ENCODE data around the gene SMAD3.
A peak's percentile ranks its signal among the peaks of the same experiment; 100 is the strongest.

SMAD3 gene

DNA sequence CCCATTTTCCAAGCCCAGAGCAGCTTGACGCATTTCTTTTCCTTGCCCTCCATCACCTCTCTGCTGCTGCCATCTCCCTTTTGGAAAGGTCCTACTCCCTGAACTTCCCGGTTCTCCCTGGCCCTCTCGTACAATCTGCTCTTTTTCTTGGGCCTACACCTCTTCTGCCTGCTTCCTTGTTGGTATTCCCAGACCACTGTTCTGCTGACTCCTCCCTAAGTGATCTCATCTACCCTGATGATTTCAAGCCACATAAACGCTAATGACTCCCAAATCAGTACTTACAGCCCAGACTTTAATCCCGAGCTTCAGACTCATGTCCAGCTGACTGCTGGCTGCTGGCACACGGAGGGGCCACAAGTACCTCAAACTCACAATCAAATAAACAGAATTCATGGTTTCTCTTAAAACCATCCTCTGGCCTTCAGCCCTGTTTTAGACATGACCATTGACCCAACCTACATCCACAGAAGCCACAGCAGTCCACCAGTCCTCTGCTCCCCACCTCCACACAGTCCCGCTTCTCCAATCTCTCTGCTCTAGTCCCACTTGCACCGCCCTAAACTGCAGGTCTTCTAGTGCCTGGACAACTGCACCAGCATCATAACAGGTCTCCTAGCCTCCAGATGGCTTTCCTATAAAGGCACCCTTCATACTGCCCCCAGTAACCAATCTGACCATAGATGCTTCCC lies 131.4 kb downstream of the SMAD3 start:
- no peak for DNase-seq (ENCODE audit: low spot score)

DNA sequence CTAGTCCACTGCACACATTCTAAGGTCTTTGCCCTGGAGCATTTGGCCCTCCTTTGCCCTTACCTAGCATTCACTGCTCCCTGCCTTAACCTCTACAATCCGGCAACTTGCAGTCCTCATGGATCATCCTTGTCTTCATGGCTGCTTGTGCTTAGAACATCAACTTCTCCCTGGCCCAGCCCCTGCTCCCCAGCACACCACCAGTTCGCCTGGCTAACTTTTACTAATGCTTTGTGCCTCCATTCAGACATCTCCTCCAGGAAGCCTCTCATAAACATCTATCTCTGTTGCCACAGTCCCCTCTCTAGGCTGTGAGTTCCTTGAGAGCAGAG lies 131.9 kb downstream of the SMAD3 start:
- no peak for DNase-seq (ENCODE audit: low spot score)

DNA sequence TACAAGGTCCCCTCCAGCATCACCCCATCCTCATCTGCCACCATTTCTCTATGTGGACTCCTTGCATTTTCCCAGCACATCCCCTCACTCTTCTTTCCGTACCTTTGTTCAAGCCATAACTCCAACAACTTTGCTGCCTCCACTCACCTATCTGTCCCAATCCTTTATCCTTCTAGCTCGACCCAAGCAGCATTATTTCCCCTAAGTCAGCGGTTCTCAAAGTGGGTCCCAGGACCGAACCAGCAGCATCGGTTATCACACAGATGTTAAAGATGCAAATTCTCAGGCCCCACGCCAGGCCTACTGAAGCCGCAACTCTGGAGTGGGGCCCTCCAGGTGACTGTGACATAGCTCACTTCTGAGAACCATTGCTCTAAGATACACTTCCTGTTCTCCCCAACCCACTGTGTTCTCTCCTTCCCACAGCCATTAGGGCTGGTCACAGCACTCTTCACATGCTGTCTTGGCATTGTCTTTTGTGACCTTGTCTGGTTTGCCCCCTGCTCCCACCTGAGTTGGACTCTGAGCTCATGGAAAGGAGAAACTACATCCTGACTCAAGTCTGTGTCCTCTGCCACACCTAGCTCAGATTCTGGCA lies 132.9 kb downstream of the SMAD3 start:
- no peak for DNase-seq (ENCODE audit: low spot score)

DNA sequence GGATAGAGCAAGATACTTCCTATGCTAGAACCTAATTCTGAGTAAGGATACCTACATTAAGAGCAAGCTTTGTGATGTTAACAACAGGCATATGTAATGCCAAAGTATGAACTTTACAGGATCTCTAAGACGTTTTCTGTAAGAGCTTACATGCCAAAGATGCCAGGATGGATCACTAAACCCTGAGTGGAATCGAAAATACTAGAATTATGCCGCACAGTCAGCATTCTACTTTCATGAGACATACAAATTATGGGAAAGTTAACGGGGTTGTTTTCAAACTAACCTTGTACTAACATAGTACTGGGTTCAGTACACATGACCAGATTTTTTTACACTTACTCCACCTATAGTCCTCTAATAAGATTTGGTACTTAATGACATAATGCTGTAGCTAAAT lies 134.0 kb downstream of the SMAD3 start:
- no peak for DNase-seq (ENCODE audit: low spot score)

DNA sequence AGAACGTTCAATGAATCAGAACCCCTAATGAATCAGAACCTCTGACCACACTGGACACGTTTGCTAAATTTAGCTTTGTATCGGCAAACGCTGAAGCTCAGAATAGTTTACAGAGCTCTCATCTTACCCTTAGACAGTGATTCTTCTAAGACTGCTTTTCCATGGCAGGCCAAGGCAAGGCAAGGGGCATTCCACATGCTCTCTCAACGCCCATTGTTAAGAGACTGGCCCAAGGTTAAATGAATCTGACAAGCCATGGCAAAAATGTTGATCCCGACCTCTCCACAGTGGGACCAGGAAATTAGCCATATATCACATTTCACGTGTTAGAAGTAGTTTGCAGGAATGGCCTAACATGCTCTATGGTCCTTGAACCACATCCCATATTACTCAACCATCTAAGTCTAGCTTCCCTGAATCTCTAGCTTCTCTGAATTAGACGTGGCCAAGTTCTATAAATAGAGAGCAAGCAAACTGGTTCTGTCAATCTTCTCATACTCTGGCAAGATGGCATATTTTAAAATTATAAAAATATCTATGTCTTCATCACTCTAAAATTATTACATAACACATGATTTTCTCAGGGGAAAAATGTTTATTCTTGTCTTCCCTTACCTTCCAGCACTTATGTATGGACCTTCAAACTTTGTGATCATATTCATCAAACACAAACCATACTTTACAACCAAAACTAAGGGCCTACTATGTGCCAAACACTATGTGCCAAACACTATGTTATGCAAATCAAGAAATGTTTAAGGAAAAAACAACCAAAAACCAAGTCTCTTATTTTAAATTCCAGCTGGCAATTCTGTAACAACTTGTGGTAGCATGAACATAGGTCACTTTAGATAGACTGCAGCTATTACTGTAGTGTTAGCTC lies 134.7 kb downstream of the SMAD3 start:
- DNase-seq (ENCODE audit: low spot score) = peak; percentile 48

DNA sequence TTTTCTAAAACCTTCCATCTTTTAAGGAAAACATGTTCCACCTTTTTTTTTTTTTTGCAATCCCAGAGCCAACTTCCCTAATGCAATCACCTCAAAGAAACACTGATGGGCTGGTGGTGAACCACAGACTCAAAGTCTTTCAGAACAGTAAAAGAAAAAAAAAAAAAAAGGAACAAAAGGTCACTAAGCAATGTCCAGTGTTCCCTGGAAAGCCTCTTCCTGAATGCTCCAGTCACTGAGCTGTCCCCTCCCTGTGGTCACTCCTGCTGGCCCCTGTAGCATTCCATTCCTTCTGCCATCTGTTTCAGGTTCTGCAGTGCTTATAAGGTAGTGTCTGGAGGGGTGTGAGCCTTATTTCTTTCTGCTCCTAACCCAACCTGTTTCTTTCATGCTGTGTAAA lies 135.7 kb downstream of the SMAD3 start:
- DNase-seq (ENCODE audit: low spot score) = no peak

DNA sequence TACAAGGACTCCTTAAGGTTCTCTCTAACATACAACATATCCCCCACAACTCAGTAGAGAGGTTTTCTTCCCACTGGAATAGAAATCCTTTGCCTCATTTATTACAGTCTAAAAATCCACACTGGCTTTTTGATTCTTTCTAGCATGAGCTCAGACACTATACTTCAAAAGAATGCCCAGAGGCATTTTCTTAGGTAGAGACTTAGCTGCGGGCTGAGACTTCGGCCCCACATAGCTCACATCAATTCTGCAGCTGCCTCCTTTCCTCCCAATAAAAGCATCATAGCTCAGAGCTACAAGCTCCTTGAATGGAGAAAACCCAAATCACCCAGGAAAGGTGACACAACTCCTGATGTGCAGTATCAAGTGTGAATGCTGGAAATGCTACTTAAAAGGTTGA lies 136.7 kb downstream of the SMAD3 start:
- no peak for DNase-seq (ENCODE audit: low spot score)

DNA sequence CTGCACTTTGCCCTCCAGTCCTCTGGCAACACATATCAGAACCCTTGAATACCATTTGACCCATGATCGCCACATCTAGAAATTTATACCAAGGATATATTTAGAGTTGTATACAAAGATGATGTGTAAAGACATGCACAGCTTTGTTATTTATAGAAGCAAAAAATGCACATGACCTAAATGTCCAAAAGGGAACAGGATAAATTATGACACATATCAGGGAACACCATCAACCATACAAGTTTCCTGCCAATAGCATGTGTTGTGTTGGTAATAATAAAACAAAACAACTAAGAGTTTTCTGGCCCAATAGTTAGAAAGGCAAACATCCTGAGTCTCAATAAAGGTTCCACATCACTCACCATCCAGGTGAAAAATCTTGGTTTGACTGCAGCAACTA lies 137.6 kb downstream of the SMAD3 start:
- no peak for DNase-seq (ENCODE audit: low spot score)

DNA sequence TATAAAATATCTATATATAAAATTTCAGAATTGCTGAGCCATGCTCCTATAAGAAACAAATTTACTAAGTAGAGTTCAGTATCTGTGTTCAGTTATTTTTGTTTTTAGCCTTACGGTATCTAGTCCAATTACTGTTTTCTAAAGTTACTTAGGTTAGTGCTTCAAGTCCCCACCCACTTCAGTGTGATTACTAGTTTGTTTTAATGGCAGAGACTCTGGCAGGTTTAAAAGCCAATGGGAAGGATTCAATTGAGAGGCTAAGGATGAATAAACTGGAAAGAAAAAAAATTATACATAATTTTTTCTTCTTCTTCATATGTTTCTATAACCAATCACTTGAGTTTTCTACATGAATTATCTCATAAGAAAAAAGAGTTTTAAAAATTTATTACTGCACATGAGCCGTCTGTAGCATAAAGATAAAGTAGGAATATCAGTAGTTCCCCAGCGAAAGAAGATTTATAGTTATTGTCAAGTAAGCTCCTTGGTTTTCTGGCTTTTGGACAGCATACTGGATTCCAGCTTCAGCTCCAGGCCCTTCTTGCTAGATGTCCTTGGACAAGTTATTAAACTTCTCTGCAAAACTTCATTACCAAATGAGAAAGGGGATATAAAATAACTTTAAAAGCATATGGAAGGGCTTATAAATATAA lies 142.3 kb downstream of the SMAD3 start:
- DNase-seq (ENCODE audit: low spot score) = no peak

DNA sequence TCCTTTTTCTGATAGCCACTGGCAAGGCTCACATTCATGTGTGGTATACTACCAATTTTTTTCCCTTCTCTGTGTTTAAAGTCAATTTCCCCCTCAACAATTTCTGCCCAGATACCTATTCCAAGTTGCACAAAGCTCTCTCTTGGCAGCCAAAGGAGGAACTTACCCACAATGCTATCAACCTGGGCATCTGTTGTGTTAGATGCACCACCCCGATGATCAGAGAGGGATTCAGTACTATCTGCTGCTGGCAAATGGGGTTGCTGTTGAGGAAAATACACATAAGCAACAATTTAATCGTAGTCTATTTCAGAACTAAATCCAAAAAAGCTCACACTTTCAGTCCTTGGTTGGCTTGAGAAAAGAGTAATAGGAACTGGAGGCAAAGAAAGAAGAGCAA lies 143.0 kb downstream of the SMAD3 start:
- DNase-seq (ENCODE audit: low spot score) = no peak

DNA sequence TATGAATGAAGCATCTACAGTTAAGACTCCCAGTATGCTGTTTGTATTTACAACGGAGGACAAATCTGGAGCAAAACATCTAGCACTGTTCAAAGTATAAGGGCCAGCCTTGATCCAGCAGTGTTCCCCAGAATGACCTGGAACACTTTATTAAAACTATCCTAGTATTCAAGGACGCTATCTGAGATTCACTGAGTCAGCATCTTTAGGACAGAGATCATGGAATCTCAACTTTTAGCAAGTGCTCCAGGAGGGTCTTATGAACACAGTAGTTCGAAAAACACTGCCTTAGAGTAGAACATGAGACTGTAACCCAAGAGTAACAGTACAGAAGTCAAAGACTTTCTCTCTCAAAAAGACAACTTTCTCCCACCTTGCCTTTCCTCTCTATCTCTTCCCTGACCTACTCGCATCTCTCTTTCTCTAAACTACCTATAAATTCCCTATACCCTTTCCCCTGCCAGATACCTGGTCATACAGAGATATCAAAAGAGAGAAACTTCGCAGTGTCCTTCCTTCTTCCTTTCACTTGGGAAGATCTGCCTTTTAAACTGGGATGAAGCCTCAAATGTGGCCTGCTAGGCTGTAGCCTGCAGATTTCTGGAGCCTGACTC lies 145.3 kb downstream of the SMAD3 start:
- DNase-seq (ENCODE audit: low spot score) = no peak

DNA sequence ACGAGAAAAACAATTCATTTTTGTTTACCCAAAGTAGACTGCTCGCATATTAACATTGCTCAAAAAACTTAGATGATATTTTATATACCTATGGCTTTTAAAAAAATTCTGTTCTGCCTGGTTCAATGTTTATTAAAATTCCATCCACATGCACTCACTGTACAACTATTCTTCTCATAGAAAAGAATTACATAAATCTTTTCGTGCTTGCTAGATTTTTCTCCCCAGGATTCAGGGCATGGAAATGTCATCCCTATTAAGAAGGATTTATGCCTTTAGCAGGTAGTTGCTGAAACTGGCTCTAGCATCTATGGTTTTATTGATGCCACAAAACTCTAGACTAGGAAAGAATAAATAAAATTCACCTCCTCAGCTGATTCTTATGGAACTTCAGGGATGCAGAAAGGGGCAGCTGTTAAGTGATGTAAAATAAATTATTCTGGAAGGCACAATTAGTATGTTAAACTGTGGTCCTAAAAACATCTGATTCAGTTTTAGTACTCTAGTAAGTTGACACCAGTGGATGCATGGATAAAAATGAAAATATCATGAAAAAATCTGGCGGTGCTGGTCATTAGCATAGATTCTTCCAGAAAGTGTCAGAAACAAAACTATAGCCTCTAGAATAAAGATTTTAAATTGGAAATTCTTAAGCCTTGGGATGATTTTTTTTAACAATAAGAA lies 147.4 kb downstream of the SMAD3 start:
- no peak for DNase-seq (ENCODE audit: low spot score)

DNA sequence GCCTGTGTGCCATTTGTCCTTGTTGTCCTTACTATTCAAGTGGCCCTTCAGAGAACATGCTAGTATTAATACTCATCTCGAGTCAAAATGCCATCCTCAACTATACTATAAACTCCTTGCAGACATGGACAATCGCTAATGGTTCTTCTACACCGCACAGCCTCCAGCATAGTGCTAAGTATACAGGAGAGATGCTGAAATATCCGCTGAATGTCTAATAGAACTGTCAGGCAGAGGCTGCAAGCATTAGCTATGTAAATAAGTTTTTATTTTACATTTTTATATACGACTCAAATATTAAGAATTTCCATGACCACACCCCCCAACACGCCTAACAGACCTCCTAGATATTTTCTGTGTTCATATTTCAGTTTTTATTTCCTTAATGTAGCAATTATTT lies 149.7 kb downstream of the SMAD3 start:
- DNase-seq (ENCODE audit: low spot score) = no peak

DNA sequence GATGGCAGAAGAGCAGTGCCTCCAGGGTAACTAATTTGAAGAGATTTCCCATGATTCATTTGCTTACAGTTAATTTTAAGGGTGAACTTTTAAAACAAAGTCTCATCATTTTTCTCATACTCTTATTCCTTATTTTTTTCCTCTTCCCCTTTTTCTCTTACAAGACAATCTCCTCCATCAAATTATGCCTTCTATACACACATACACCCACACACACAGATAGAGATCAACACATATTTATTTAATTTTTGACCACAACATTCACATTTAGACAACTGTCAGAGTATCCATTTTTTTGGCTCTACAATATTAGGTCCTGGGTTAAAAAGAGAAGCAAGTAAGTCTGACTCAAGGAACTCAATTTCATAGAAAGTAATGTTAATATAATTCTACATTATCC lies 151.5 kb downstream of the SMAD3 start:
- DNase-seq (ENCODE audit: low spot score) = no peak

DNA sequence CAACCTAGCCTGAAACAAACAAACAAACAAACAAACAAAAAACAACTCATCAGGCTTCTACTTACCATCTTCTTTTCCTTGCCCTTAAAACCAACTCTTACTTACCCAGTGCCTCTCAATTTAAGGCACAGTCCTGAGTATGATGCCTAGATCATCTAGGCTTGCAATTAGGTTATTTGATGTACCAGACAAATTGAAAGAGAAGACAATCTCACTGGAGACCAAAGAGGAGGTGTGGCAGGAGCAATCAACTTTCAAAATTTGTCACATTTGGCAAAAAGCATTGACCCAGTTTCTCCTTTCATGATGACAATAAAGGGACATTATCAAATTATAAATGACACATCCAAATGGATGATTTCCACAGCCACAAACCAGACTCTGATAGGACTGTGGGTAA lies 153.0 kb downstream of the SMAD3 start:
- DNase-seq (ENCODE audit: low spot score) = no peak

DNA sequence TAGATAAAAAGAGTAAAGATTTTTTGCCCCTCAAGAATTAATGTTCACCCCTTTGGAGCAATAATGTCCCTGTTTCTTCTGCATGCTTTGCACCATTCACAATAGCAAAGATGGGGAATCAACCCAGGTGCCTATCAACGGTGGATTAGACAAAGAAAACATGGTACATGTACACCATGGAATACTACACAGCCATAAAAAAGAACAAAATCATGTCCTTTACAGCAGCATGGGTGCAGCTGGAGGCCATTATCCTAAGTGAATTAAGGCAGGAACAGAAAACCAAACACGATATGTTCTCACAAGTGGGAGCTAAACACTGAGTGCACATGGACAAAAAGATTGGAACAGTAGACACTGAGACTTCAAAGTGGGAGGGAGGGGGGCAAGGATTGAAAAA lies 153.9 kb downstream of the SMAD3 start:
- DNase-seq (ENCODE audit: low spot score) = no peak

DNA sequence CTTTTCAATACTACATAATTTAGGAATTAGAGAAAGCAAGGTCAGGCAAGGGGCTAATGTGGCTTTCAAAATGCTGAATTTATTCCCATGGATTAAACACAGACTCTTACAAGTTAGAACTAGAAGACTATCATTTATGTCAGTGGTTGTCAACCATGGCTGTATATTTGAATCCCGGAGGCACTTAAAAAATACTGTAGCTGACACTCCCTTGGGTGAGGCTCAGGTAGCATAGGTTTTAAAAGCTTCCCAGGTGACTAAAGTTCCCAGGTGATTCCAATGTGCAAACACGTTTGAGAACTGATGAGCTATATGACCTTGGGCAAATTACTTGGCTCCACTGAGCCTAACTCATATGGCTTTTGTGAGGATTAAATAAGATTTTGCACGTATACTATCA lies 159.5 kb downstream of the SMAD3 start:
- DNase-seq (ENCODE audit: low spot score) = no peak

DNA sequence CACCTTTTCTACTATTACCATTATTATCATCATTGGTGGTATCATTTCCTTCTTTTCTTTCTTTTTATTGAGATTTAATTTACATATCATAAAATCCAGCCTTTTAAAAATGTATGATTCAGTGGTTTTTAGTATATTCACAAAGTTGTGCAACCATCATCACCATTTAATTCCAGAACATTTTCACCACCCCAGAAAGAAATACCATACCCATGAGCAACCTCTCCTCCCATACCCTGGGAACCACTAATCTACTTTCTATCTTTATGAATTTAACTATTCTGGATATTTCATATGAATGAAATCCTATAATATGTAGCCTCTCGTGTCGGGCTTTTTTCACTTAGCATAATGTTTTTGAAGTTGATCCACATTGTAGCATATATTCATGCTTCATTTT lies 159.9 kb downstream of the SMAD3 start:
- no peak for DNase-seq (ENCODE audit: low spot score)

DNA sequence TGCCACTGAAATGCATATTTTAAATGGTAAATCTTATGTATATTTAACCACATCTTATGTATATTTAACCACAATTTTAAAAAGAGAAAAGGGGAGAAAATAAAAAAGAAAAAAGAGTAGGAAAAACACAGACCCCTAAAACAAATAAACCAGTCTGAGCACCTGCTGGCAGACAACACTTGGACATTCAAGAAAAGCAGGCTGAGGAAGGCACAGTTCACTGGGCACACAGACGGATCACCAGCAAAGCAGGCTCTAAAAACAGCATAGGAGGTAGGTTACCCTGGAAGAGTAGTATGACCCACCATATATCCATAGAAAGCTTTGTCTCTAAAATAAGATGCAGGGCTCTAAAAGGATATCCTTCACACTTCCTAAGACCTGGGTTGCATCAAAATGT lies 162.0 kb downstream of the SMAD3 start:
- DNase-seq (ENCODE audit: low spot score) = no peak

DNA sequence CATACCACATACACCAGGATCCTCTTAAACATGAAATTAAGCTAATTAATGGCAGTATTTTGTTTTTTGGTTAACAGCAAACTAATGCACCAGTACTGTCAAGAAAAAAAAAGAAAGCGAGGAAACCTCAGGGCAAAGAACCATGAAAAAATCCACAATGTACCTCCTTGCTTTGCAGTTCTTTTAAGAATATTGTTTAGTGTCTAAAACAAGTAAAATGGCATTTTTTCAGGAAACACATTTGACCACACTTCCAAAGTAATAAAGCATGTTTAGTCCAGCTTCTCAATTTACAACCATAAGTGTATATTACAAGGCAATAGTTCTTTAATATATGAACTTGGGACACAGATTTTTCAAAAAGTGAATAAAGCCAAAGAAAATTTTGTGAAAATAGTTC lies 162.4 kb downstream of the SMAD3 start:
- DNase-seq (ENCODE audit: low spot score) = no peak

DNA sequence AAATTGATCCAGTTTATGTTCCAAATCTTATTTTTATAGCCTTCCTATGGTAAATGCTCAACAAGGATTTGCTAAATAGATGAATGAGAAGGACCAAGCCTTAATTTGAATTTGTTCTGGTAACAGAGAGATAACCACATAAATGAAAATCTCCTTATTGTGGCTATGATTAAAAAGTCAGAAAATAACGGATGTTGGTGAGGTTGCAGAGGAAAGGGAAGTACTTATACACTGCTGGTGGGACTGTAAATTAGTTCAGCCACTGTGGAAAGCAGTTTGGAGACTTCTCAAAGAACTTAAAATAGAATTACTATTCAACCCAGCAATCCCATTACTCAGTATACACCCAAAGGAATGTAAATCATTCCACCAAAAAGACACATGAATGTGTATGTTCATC lies 162.9 kb downstream of the SMAD3 start:
- DNase-seq (ENCODE audit: low spot score) = no peak

DNA sequence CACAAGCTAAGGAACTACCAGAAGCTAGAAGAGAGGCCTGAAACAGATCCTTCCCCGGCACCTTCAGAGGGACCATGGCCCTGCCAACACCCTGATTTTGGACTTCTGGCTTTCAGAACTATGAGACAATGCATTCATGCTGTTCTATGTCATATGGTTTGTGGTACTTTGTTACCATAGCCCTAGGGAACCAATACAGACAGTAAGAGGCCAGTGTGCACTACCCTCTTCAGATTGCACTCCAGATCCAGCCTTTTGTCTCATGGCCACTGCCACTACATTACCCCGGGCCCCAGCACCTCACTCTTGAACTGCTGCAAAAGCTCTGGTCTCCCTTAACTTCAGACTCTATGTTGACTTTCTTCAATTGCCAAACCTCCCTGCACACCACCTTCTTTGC lies 165.1 kb downstream of the SMAD3 start:
- DNase-seq (ENCODE audit: low spot score) = no peak

Measured in putamen (tissue), 1 donor.